ENCODE data around the gene NEU3.
"Not testable (repeated sequence)": the region's sequence is repeated elsewhere in the genome, so short reads cannot be mapped to it uniquely, and the experiment has no call there.

NEU3 gene

DNA sequence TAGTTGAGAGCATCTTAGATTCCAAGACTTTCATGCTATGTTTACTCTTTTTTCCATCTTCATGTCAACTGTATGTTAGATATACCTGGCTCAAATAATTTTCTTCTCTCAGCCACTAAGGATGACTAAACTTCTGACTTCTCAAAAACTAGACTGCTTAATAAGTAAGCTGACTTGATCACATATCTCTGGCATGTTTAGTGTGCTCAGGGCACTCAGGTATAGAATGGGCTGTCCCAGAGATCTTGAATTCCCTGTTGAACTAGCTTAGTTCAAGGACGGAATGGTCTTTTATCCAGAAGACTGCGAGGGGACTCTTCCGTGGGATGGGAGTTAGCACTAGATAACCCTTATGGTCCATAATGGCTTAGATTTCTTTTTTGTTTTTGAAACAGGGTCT, 13.0 kb downstream of the NEU3 start:
- DNase-seq (ENCODE audit: low read depth): no peak
- no peak overlapping the region for H3K4me3 ChIP-seq (ENCODE audit: low read depth, low read length)
- TF ChIP-seq CTCF (IDR thresholded peaks at IDR 0.05; ENCODE audit: control insufficient read depth, extremely low read depth, insufficient read depth): no peak

- DNase-seq (ENCODE audit: low read depth): no peak
- TF ChIP-seq CTCF (IDR thresholded peaks at IDR 0.05; ENCODE audit: control insufficient read depth, extremely low read depth, insufficient read depth): no peak
- no peak overlapping the region for H3K4me3 ChIP-seq (ENCODE audit: low read depth, low read length)
Observed at GRCh38 chr11:75002516-75002915, 13.8 kb downstream of the NEU3 start.

- no peak for DNase-seq (ENCODE audit: low read depth)
- no peak for TF ChIP-seq CTCF (IDR thresholded peaks at IDR 0.05; ENCODE audit: control insufficient read depth, extremely low read depth, insufficient read depth)
- H3K4me3 ChIP-seq (ENCODE audit: low read depth, low read length): no peak overlapping the region
Observed at GRCh38 chr11:75004215-75004614, 15.5 kb downstream of the NEU3 start.

GRCh38 chr11:75011357-75011756, 22.6 kb downstream of the NEU3 start:
- TF ChIP-seq CTCF (IDR thresholded peaks at IDR 0.05; ENCODE audit: control insufficient read depth, extremely low read depth, insufficient read depth): no peak
- no peak overlapping the region for H3K4me3 ChIP-seq (ENCODE audit: low read depth, low read length)
- no peak for DNase-seq (ENCODE audit: low read depth)

- no peak for DNase-seq (ENCODE audit: low read depth)
- H3K4me3 ChIP-seq (ENCODE audit: low read depth, low read length): no peak overlapping the region
- no peak for TF ChIP-seq CTCF (IDR thresholded peaks at IDR 0.05; ENCODE audit: control insufficient read depth, extremely low read depth, insufficient read depth)
Observed at GRCh38 chr11:75011872-75012271, 23.1 kb downstream of the NEU3 start.

GRCh38 chr11:75013051-75013450, 24.3 kb downstream of the NEU3 start:
- no peak for DNase-seq (ENCODE audit: low read depth)
- TF ChIP-seq CTCF (IDR thresholded peaks at IDR 0.05; ENCODE audit: control insufficient read depth, extremely low read depth, insufficient read depth): no peak

GRCh38 chr11:75014129-75014528, 25.4 kb downstream of the NEU3 start:
- no peak for DNase-seq (ENCODE audit: low read depth)
- TF ChIP-seq CTCF (IDR thresholded peaks at IDR 0.05; ENCODE audit: control insufficient read depth, extremely low read depth, insufficient read depth): no peak

More at GRCh38 chr11:75013051-75013450, 24.3 kb downstream of the NEU3 start:
- H3K4me3 ChIP-seq (ENCODE audit: low read depth, low read length): no peak overlapping the region

DNA sequence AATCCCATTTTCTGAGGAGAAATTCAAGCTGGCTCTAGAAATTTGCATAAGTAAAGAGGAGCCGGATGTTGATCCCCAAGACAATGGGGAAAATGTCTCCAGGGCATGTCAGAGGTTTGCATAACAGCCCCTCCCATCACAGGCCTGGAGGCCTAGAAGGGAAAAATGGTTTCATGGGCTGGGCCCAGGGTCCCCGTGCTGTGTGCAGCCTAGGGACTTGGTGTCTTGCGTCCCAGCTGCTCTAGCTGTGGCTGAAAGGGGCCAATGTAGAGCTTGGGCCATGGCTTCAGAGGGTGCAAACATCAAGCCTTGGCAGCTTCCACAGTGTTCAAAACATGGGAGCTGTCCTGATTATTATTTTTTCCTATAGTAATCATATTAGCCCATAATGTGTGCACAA, 30.5 kb downstream of the NEU3 start:
- H3K4me3 ChIP-seq (ENCODE audit: low read depth, low read length); DNase-seq (ENCODE audit: low read depth): not testable (repeated sequence)

More at GRCh38 chr11:75014129-75014528, 25.4 kb downstream of the NEU3 start:
- no peak overlapping the region for H3K4me3 ChIP-seq (ENCODE audit: low read depth, low read length)

- not testable (repeated sequence) for H3K4me3 ChIP-seq (ENCODE audit: low read depth, low read length); DNase-seq (ENCODE audit: low read depth)
Observed at GRCh38 chr11:75020328-75020727, 31.6 kb downstream of the NEU3 start.
